ENCODE data around the gene ILF3.

The ILF3 gene

GRCh38 chr19:10688545-10689280 is 34.6 kb downstream of the ILF3 start:
- Histone ChIP-seq H3K4me3 (ENCODE audit: insufficient read depth, low read length, poor library complexity, severe bottlenecking) (no peak overlapping the region), H3K9me2 (replicated peaks; ENCODE audit: insufficient read depth, low read length) (no peaks in the 10 kb centered on the region), H3K27ac (ENCODE audit: low read depth, low read length) (no peak overlapping the region), H3K79me2 (ENCODE audit: insufficient read depth, low read length) (no peaks in the 10 kb centered on the region), H3K9ac (ENCODE audit: low read length) (no peak overlapping the region), H3K36me3 (ENCODE audit: low read length) (peaks cover 16% of the 10 kb centered on the region; the same call in 1 of the 2 replicates), H4K20me1 (ENCODE audit: low read depth, low read length) (peaks cover 7% of the 10 kb centered on the region; the same call in 1 of the 2 replicates), H2AFZ (ENCODE audit: low read depth, low read length, severe bottlenecking) (no peak overlapping the region), H3F3A (ENCODE audit: insufficient read depth) (peaks cover 13% of the 10 kb centered on the region; the same call in 1 of the 2 replicates), H3K4me2 (ENCODE audit: low read depth, low read length, poor library complexity, severe bottlenecking) (no peak overlapping the region), H3K27me3 (ENCODE audit: low read length) (no peaks in the 10 kb centered on the region), H3K9me3 (ENCODE audit: insufficient read depth, low read length) (no peaks in the 10 kb centered on the region)
- TF ChIP-seq EZH2phosphoT487 (conservative IDR thresholded peaks at IDR 0.05; ENCODE audit: low read length) (no peak), CTCF (IDR thresholded peaks at IDR 0.05; ENCODE audit: insufficient read depth, low read length, poor library complexity, severe bottlenecking) (no peak)

- peaks cover 19% of the 10 kb centered on the region for H3F3A ChIP-seq (ENCODE audit: insufficient read depth)
- H2AFZ ChIP-seq (ENCODE audit: low read depth, low read length, severe bottlenecking) = no peak overlapping the region
- no peaks in the 10 kb centered on the region for H3K9me3 ChIP-seq (ENCODE audit: insufficient read depth, low read length)
- no peak overlapping the region for H3K4me3 ChIP-seq (ENCODE audit: insufficient read depth, low read length, poor library complexity, severe bottlenecking)
- H3K27me3 ChIP-seq (ENCODE audit: low read length) = no peaks in the 10 kb centered on the region
- H3K27ac ChIP-seq (ENCODE audit: low read depth, low read length) = no peak overlapping the region
- no peaks in the 10 kb centered on the region for H3K9me2 ChIP-seq (replicated peaks; ENCODE audit: insufficient read depth, low read length)
- no peaks in the 10 kb centered on the region for H3K79me2 ChIP-seq (ENCODE audit: insufficient read depth, low read length)
- TF ChIP-seq CTCF (IDR thresholded peaks at IDR 0.05; ENCODE audit: insufficient read depth, low read length, poor library complexity, severe bottlenecking) = no peak
- H3K36me3 ChIP-seq (ENCODE audit: low read length) = peaks cover 4% of the 10 kb centered on the region; the same call in 1 of the 2 replicates
- H3K9ac ChIP-seq (ENCODE audit: low read length) = no peak overlapping the region
- no peak overlapping the region for H3K4me2 ChIP-seq (ENCODE audit: low read depth, low read length, poor library complexity, severe bottlenecking)
- H4K20me1 ChIP-seq (ENCODE audit: low read depth, low read length) = peaks cover 2% of the 10 kb centered on the region; the same call in 1 of the 2 replicates
These were observed 36.2 kb downstream of the ILF3 start for GRCh38 chr19:10690341-10690781.

GRCh38 chr19:10691178-10691881 is 37.2 kb downstream of the ILF3 start:
- no peak overlapping the region for H2AFZ ChIP-seq (ENCODE audit: low read depth, low read length, severe bottlenecking)
- H3K27ac ChIP-seq (ENCODE audit: low read depth, low read length) = no peak overlapping the region
- no peaks in the 10 kb centered on the region for H4K20me1 ChIP-seq (ENCODE audit: low read depth, low read length)
- no peak overlapping the region for H3K4me2 ChIP-seq (ENCODE audit: low read depth, low read length, poor library complexity, severe bottlenecking)
- no peaks in the 10 kb centered on the region for H3K9me2 ChIP-seq (replicated peaks; ENCODE audit: insufficient read depth, low read length)
- no peak overlapping the region for H3K9ac ChIP-seq (ENCODE audit: low read length)
- no peaks in the 10 kb centered on the region for H3K36me3 ChIP-seq (ENCODE audit: low read length)
- H3K79me2 ChIP-seq (ENCODE audit: insufficient read depth, low read length) = no peaks in the 10 kb centered on the region
- no peaks in the 10 kb centered on the region for H3K9me3 ChIP-seq (ENCODE audit: insufficient read depth, low read length)
- no peak overlapping the region for H3K4me3 ChIP-seq (ENCODE audit: insufficient read depth, low read length, poor library complexity, severe bottlenecking)
- no peaks in the 10 kb centered on the region for H3K27me3 ChIP-seq (ENCODE audit: low read length)
- TF ChIP-seq EZH2phosphoT487 (conservative IDR thresholded peaks at IDR 0.05; ENCODE audit: low read length) = no peak
- no peak for TF ChIP-seq CTCF (IDR thresholded peaks at IDR 0.05; ENCODE audit: insufficient read depth, low read length, poor library complexity, severe bottlenecking)
- H3F3A ChIP-seq (ENCODE audit: insufficient read depth) = peaks cover 21% of the 10 kb centered on the region
